GM10266 (cell line): Measurements from ENCODE around the gene FKRP.

Source experiments
- DNase-seq: peaks from one replicate; pipeline ENCODE4 v3.0.0; 2012; ENCODE audit errors: extremely low spot score
- TF ChIP-seq, protein P1 (sequence below): IDR thresholded peaks from 2 replicates; pipeline ENCODE4 v1.5.1; 2012; ENCODE audit warnings: mild to moderate bottlenecking, low read depth; ENCODE audit not compliant: control insufficient read depth, insufficient read depth; ENCODE audit errors: missing control alignments

FKRP gene

DNA sequence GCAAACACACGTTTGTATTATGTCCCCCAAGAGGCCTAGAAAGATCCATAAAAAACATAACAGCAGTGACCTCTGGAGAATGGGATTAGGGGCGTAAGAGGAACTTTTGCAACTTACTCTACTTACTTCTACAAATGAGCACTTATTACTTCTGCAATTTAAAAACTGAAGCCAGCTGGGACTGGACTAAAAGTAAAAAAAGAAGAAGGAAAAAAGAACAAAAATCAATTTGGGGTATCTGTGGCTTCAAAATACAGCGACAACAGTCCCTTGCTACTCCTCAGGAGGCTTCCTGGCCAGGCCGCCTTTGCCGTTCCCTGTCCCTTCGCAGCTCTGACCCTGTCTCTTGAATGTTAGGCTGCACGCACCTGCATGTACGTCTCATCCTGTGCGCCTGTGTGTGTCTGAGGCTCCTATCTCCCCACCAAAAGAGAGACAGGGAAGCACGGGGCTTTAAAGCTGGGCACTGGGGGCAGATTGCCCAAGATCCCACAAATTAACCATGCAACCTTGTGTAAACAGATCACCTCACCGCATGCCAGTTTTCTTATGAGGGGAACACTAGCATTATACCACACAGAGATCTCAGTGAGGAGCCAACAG is 12.1 kb upstream of the FKRP start:
- TF ChIP-seq, protein P1, sequence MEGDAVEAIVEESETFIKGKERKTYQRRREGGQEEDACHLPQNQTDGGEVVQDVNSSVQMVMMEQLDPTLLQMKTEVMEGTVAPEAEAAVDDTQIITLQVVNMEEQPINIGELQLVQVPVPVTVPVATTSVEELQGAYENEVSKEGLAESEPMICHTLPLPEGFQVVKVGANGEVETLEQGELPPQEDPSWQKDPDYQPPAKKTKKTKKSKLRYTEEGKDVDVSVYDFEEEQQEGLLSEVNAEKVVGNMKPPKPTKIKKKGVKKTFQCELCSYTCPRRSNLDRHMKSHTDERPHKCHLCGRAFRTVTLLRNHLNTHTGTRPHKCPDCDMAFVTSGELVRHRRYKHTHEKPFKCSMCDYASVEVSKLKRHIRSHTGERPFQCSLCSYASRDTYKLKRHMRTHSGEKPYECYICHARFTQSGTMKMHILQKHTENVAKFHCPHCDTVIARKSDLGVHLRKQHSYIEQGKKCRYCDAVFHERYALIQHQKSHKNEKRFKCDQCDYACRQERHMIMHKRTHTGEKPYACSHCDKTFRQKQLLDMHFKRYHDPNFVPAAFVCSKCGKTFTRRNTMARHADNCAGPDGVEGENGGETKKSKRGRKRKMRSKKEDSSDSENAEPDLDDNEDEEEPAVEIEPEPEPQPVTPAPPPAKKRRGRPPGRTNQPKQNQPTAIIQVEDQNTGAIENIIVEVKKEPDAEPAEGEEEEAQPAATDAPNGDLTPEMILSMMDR: no peak
- DNase-seq: no peak

GRCh38 chr19:46736531-46737297 is 9.1 kb upstream of the FKRP start:
- no peak for DNase-seq
- TF ChIP-seq, protein P1: no peak

DNA sequence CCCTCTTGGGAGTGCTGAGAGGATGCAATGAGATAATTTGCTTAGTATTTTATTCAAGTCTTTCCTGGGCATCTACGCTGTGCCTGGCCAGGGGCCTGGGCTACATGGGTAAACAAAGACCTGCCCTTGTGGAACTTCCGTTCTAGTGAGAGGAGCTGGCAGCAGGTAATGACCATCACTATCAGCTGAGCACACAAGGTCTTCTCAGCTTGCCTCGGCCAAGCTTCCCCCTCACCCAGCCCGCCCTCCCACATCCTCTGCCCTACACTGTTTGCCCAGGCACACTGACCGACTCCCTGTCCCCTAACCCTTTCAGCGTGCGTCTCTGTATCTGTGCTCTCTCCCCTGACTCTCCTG is 8.6 kb upstream of the FKRP start:
- TF ChIP-seq, protein P1: no peak
- DNase-seq: no peak

- DNase-seq: no peak
- TF ChIP-seq, protein P1: no peak
These were observed 8.1 kb upstream of the FKRP start for GRCh38 chr19:46737761-46738171.

DNA sequence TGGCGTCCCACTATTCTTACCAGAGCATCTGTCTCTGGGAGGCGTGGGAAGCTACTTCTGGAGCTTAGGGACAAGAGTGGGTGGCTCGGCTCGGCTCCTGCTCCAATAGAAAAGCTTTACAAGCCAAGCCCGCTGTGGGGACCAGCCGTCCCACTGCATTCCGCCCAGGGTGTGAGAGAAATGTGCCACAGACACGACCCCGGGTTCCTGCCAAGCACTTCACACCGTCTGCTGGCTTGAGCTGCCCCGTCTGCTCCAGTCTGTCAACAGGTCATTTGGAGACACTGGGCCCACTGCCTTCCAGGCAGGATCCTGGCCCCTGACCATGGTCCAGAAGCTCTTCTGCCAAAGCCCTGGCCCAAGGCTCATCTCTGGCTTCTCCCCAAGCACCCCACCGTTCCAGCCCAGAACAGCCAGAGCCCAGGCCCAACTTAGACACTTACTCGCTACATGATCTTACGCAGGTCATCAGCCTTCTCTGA is 6.5 kb upstream of the FKRP start:
- no peak for DNase-seq
- TF ChIP-seq, protein P1: no peak

DNA sequence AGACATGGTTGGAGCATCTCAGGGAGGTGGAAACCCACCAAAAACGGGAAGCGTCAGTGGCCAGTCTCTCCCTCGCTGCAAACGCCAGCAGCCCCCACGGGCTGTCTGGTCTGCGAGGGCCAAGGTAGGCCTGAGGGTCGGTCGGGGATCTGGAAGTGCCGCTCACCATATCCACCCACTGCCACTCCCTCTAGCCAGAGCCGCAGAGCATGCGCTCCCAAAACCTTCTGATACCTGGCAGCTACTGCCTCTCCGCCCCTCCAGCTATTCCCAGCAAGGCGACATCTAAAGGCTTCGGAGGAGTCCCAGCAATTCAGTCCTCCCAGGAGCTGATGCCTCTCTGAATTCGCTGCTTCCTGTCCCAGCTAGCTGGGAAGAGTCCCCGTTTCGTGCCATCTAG is 4.4 kb upstream of the FKRP start:
- TF ChIP-seq, protein P1: no peak
- no peak for DNase-seq

DNA sequence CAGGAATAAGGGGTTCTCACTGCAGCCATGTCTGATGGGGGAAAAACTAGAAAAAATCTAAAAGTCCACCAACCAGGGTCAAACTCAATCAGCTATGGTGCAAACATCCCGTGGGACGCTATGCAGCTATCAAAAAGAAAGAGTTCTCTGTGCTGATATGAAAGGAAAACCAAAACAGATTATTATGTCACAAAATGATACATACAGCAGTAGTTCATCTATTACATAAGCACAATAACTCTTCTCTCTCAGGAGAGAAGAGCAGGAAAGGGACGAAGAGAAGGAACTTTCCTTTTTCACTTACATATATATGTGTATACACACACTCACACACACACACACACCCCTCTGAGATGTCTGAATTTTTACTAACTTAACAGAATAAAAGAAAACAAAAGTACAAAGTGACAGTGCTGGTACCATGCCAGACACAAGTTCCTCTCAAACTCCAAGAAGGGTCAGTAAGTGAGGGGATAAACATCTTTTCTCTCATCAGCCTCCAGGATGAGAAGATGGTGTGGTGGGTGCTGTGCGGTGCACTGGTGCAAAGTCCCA is 2.9 kb upstream of the FKRP start:
- DNase-seq: no peak
- TF ChIP-seq, protein P1: no peak
